H1 (cell line): ENCODE measurements around the gene FIG4. TPM values are rescaled to one million over a fixed set of nuclear protein-coding genes. Genes with fewer than 3 reads are reported as not detected.

ENCODE experiments used
- CTCF ChIA-PET: fragments of 300-600 bp; sonication (Branson Sonifier 250); formaldehyde crosslinking; loops from one replicate; lab custom pipeline; 2021; ENCODE audit not compliant: partially characterized antibody; lab: Charles Lee
- POLR2A ChIA-PET: fragments of 300-600 bp; sonication (Branson Sonifier 250); formaldehyde crosslinking; loops from one replicate; lab custom pipeline; 2021; ENCODE audit warnings: inconsistent platforms; ENCODE audit not compliant: partially characterized antibody; lab: Charles Lee
- DNase-seq, 2 experiments: peaks; one replicate each; pipeline versions ENCODE4 v3.0.0 to v3.0.0-alpha.2; 2010 to 2022; ENCODE audit warnings: low spot score in 2 of 2, low read depth in 1 of 2, mixed read lengths in 1 of 2
- FAIRE-seq: peaks from 2 replicates; lab custom pipeline; 2011; peaks lifted over from hg19 to GRCh38; lab: Jason Lieb, UNC
- H2AFZ ChIP-seq: 2 replicates; pipeline ENCODE4 v1.8.1; 2012; ENCODE audit warnings: low read length, inconsistent platforms
- H2AK5ac ChIP-seq: 2 replicates; pipeline ENCODE4 v1.6.1; 2013; ENCODE audit warnings: low read depth, low read length
- H2BK120ac ChIP-seq: replicated peaks from 2 replicates; pipeline ENCODE3; 2013; ENCODE audit warnings: low read depth, low read length, inconsistent platforms
- H2BK12ac ChIP-seq: 2 replicates; pipeline ENCODE4 v1.6.1; 2013; ENCODE audit warnings: low read depth, low read length
- H2BK15ac ChIP-seq: 2 replicates; pipeline ENCODE4 v1.6.1; 2013; ENCODE audit warnings: low read length
- H2BK20ac ChIP-seq: 2 replicates; pipeline ENCODE4 v1.6.1; 2013; ENCODE audit warnings: low read length
- H2BK5ac ChIP-seq: 2 replicates; pipeline ENCODE4 v1.6.1; 2013; ENCODE audit warnings: low read depth, low read length
- H3K14ac ChIP-seq: 2 replicates; pipeline ENCODE4 v1.6.1; 2013; ENCODE audit warnings: inconsistent platforms; ENCODE audit not compliant: insufficient read length
- H3K18ac ChIP-seq: 2 replicates; pipeline ENCODE4 v1.6.1; 2013; ENCODE audit warnings: low read length; ENCODE audit errors: extremely low read depth
- H3K23ac ChIP-seq: 2 replicates; pipeline ENCODE4 v1.6.1; 2013; ENCODE audit warnings: inconsistent platforms; ENCODE audit not compliant: insufficient read length
- H3K23me2 ChIP-seq: 2 replicates; pipeline ENCODE4 v1.6.1; 2013; ENCODE audit warnings: low read depth, low read length
- H3K27ac ChIP-seq: 2 replicates; pipeline ENCODE4 v1.6.1; 2011; ENCODE audit warnings: low read depth, low read length, inconsistent platforms
- H3K27me3 ChIP-seq, 4 experiments: replicated peaks in 1 of 4; 1 replicate in 1 of 4; 2 replicates in 3 of 4; pipeline versions ENCODE4 v1.6.1 to v1.8.1; 2011 to 2013; ENCODE audit warnings: low read length in 3 of 4, mild to moderate bottlenecking in 3 of 4, inconsistent platforms in 2 of 4, mixed read lengths in 2 of 4, moderate library complexity in 1 of 4; ENCODE audit not compliant: control insufficient read depth in 3 of 4, insufficient read depth in 3 of 4; ENCODE audit errors: extremely low read depth in 1 of 4
- H3K36me3 ChIP-seq, 4 experiments: 2 replicates each; pipeline versions ENCODE4 v1.6.1 to v1.8.1; 2011 to 2013; ENCODE audit warnings: mild to moderate bottlenecking in 4 of 4, low read length in 3 of 4, moderate library complexity in 2 of 4, control low read depth in 1 of 4, inconsistent platforms in 1 of 4; ENCODE audit not compliant: insufficient read depth in 4 of 4, control insufficient read depth in 2 of 4
- H3K4ac ChIP-seq: replicated peaks from 2 replicates; pipeline ENCODE3; 2013; ENCODE audit warnings: low read length, low read depth, mixed read lengths, inconsistent platforms; ENCODE audit not compliant: insufficient read length
- H3K4me1 ChIP-seq, 4 experiments: replicated peaks in 1 of 4; 1 replicate in 1 of 4; 2 replicates in 3 of 4; pipeline versions ENCODE4 v1.6.1 to v1.8.1; 2011 to 2013; ENCODE audit warnings: low read length in 3 of 4, inconsistent platforms in 2 of 4, mixed read lengths in 1 of 4; ENCODE audit not compliant: insufficient read depth in 4 of 4, control insufficient read depth in 3 of 4
- H3K4me2 ChIP-seq, 2 experiments: 2 replicates each; pipeline versions ENCODE4 v1.6.1 to v1.8.1; 2011 to 2013; ENCODE audit warnings: low read depth in 2 of 2, low read length in 2 of 2, control low read depth in 1 of 2, inconsistent platforms in 1 of 2, mild to moderate bottlenecking in 1 of 2; ENCODE audit not compliant: insufficient read depth in 1 of 2
- H3K4me3 ChIP-seq, 4 experiments: fragments of 200-600, 300-600 bp in 1 of 4; sonication (generic), shearing (Covaris generic), sonication (Bioruptor Twin) in 1 of 4; 2 replicates each; pipeline versions ENCODE4 v1.5.1 to v1.8.1; 2011 to 2016; ENCODE audit warnings: low read length in 4 of 4, low read depth in 3 of 4, control low read depth in 2 of 4, inconsistent platforms in 2 of 4, mild to moderate bottlenecking in 2 of 4, mixed read lengths in 1 of 4, moderate library complexity in 1 of 4; ENCODE audit not compliant: insufficient read depth in 2 of 4; ENCODE audit errors: extremely low read depth in 1 of 4
- H3K56ac ChIP-seq: replicated peaks from 2 replicates; pipeline ENCODE3; 2013; ENCODE audit warnings: low read depth, mild to moderate bottlenecking, mixed read lengths, low read length, inconsistent platforms; ENCODE audit not compliant: insufficient read length
- H3K79me1 ChIP-seq: 2 replicates; pipeline ENCODE4 v1.6.1; 2013; ENCODE audit warnings: low read depth, low read length, control low read depth
- H3K79me2 ChIP-seq, 2 experiments: 2 replicates each; pipeline versions ENCODE4 v1.6.1 to v1.8.1; 2012 to 2013; ENCODE audit warnings: low read length in 2 of 2, mild to moderate bottlenecking in 2 of 2, inconsistent platforms in 1 of 2; ENCODE audit not compliant: insufficient read depth in 2 of 2, control insufficient read depth in 1 of 2
- H3K9ac ChIP-seq, 4 experiments: replicated peaks in 1 of 4; 1 replicate in 1 of 4; 2 replicates in 3 of 4; pipeline versions ENCODE4 v1.6.1 to v1.8.1; 2011 to 2013; ENCODE audit warnings: low read depth in 3 of 4, low read length in 3 of 4, control low read depth in 2 of 4, mild to moderate bottlenecking in 2 of 4, moderate library complexity in 2 of 4, inconsistent platforms in 1 of 4; ENCODE audit errors: extremely low read depth in 1 of 4
- H3K9me3 ChIP-seq, 2 experiments: 2 replicates each; pipeline versions ENCODE4 v1.6.1 to v1.8.1; 2012 to 2013; ENCODE audit warnings: mild to moderate bottlenecking in 2 of 2, moderate library complexity in 2 of 2, control low read depth in 1 of 2, inconsistent platforms in 1 of 2, low read depth in 1 of 2, low read length in 1 of 2, mixed read lengths in 1 of 2; ENCODE audit not compliant: insufficient read depth in 2 of 2
- H4K20me1 ChIP-seq, 2 experiments: replicated peaks in 1 of 2; 2 replicates each; pipeline versions ENCODE3 to v1.8.1; 2011 to 2013; ENCODE audit warnings: inconsistent platforms in 2 of 2, low read length in 2 of 2, mild to moderate bottlenecking in 1 of 2; ENCODE audit not compliant: insufficient read depth in 2 of 2, control insufficient read depth in 1 of 2
- H4K5ac ChIP-seq: 2 replicates; pipeline ENCODE4 v1.6.1; 2013; ENCODE audit warnings: low read length, low read depth, mixed read lengths, inconsistent platforms; ENCODE audit not compliant: insufficient read length
- H4K8ac ChIP-seq: 2 replicates; pipeline ENCODE4 v1.8.0; 2013; ENCODE audit warnings: mild to moderate bottlenecking, moderate library complexity, low read length, inconsistent platforms; ENCODE audit not compliant: insufficient read depth; ENCODE audit errors: extremely low read depth
- H4K91ac ChIP-seq: replicated peaks from 2 replicates; pipeline ENCODE3; 2013; ENCODE audit warnings: low read length, mixed read lengths, inconsistent platforms; ENCODE audit not compliant: insufficient read length
- NRF1 ChIP-seq: IDR thresholded peaks from 2 replicates; pipeline ENCODE4 v1.6.1; 2011; ENCODE audit warnings: mild to moderate bottlenecking, low read depth, low read length, improper control_type of control experiment
- RFX5 ChIP-seq: IDR thresholded peaks from 2 replicates; pipeline ENCODE4 v1.6.1; 2011; ENCODE audit warnings: low read depth, low read length, improper control_type of control experiment, borderline replicate concordance
- SIRT6 ChIP-seq: IDR thresholded peaks from one replicate; pipeline ENCODE4 v1.7.1; 2012; ENCODE audit warnings: low read length, inconsistent platforms
- SP2 ChIP-seq: IDR thresholded peaks from 2 replicates; pipeline ENCODE4 v1.6.1; 2012; ENCODE audit warnings: mild to moderate bottlenecking, low read length, inconsistent platforms
- polyA plus RNA-seq, 7 experiments: library from polyadenylated mRNA; depleted of rRNA in 3 of 7; stranded (reverse) in 5 of 7; unstranded in 2 of 7; fragments of >200 nt in 5 of 7; fragments of 200-250 nt in 2 of 7; gene quantifications; 1 replicate in 5 of 7; 2 replicates in 1 of 7; 4 replicates in 1 of 7; pipeline versions ENCODE4 v1.2.1 to v1.2.3, GENCODE V29; 2011 to 2013; ENCODE audit warnings: missing spikeins in 2 of 7, mixed read lengths in 2 of 7
- total RNA-seq: library from RNA; stranded (reverse); fragmentation: NEBNext Ultra II Directional; extraction: Animal tissue kit (Norgen Biotek cat#: 25700); gene quantifications from 2 replicates; pipeline ENCODE4 v1.2.1, GENCODE V29; 2021

The FIG4 gene
- total and polyA plus RNA-seq, 2 of the 8 experiments (the other 6 are each of a cell fraction or from before 2014, with no cell fraction given), result 11.8 to 21.9 TPM

DNA sequence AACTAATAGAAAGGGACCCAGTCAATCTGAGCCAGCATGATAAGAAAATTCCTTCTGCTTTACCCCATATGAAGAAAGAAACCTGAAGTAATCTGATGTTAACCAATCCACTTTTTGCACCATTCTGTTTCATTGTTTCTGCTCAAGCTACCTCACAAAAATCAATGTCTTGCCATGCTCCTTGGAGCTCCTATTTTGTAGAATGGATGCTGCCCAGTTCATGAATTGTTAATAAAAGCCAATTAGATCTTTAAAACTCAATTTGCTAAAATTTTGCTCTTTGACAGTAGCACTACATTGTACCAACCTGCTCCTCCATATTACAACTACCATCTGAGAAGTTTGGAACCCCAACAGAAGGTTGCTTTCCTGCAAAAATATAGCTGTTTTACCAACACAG lies 170.8 kb downstream of the FIG4 start:
- H4K8ac ChIP-seq, result no peak overlapping the region
- no peak overlapping the region for H2BK5ac ChIP-seq
- H3K4ac ChIP-seq, result no peak overlapping the region
- no peaks in the 10 kb centered on the region for H3K23me2 ChIP-seq
- no peak overlapping the region for H3K18ac ChIP-seq
- H3K27ac ChIP-seq, result no peak overlapping the region
- no peak overlapping the region for H3K4me2 ChIP-seq
- H3K9ac ChIP-seq, result no peak overlapping the region
- H2BK120ac ChIP-seq, result no peak overlapping the region
- H4K5ac ChIP-seq, result no peak overlapping the region
- no peak overlapping the region for H3K4me3 ChIP-seq
- H3K23ac ChIP-seq, result no peak overlapping the region
- H2BK20ac ChIP-seq, result peak overlapping the region; percentile 21; the same call in 1 of the 2 replicates
- ChIA-PET CTCF (interaction anchor here (0.7 to 1.6 kb wide), 3 partner anchors 79 to 176 kb away, joined by 3 to 6 read pairs (median 3); no protein-coding TSS in a partner anchor), POLR2A (interaction anchor here (0.6 to 1.6 kb wide), 3 partner anchors 10 to 309 kb away, joined by 3 read pairs; no protein-coding TSS in a partner anchor)
- no peak overlapping the region for H3K56ac ChIP-seq
- no peaks in the 10 kb centered on the region for H3K79me1 ChIP-seq
- H3K36me3 ChIP-seq, result no peaks in the 10 kb centered on the region
- FAIRE-seq (no peak), DNase-seq (no peak)
- H3K14ac ChIP-seq, result no peak overlapping the region
- no peak for TF ChIP-seq NRF1
- TF ChIP-seq SIRT6, result no peak
- no peak for TF ChIP-seq RFX5
- TF ChIP-seq SP2, result no peak
- H3K79me2 ChIP-seq, result no peaks in the 10 kb centered on the region; a peak in 1 of 4 replicates
- no peaks in the 10 kb centered on the region for H3K27me3 ChIP-seq
- no peak overlapping the region for H4K91ac ChIP-seq
- no peak overlapping the region for H2BK12ac ChIP-seq
- no peak overlapping the region for H2BK15ac ChIP-seq
- H3K9me3 ChIP-seq, result peaks cover 2 to 14% of the 10 kb centered on the region in 2 experiments; a peak in 3 of 4 replicates
- no peaks in the 10 kb centered on the region for H4K20me1 ChIP-seq
- no peak overlapping the region for H2AFZ ChIP-seq
- no peak overlapping the region for H2AK5ac ChIP-seq
- H3K4me1 ChIP-seq, result no peaks in the 10 kb centered on the region
